Activated CD8-positive, alpha-beta memory T cell treated with anti-CD3 and anti-CD28 coated beads for 24 hours (primary cell): ENCODE data around the gene TMEM252.

Source experiments
- DNase-seq: peaks from one replicate; pipeline ENCODE4 v3.0.0-alpha.2; 2020

TMEM252 gene

GRCh38 chr9:68540712-68541535 lies at the start of gene TMEM252:
TMEM252 (minus strand) TSS chr9:68540883; CDS start chr9:68540814, 69 bp downstream.
- no peak for DNase-seq

GRCh38 chr9:68585034-68585761 lies 44.5 kb upstream of the TMEM252 start:
- no peak for DNase-seq

- DNase-seq: peak; percentile 87
Observed at GRCh38 chr9:68584189-68585033, 43.7 kb upstream of the TMEM252 start.

GRCh38 chr9:68581696-68582095 lies 41.0 kb upstream of the TMEM252 start:
- no peak for DNase-seq

- no peak for DNase-seq
Observed at GRCh38 chr9:68577774-68578591, 37.3 kb upstream of the TMEM252 start.

GRCh38 chr9:68575817-68576216 lies 35.1 kb upstream of the TMEM252 start:
- no peak for DNase-seq

- DNase-seq: no peak
Observed at GRCh38 chr9:68574150-68574549, 33.5 kb upstream of the TMEM252 start.

- DNase-seq: no peak
Observed at GRCh38 chr9:68567565-68567964, 26.9 kb upstream of the TMEM252 start.

GRCh38 chr9:68562461-68562860 lies 21.8 kb upstream of the TMEM252 start:
- no peak for DNase-seq

GRCh38 chr9:68560071-68560844 lies 19.6 kb upstream of the TMEM252 start:
- DNase-seq: peak; percentile 77

- no peak for DNase-seq
Observed at GRCh38 chr9:68558545-68558944, 17.9 kb upstream of the TMEM252 start.

- no peak for DNase-seq
Observed at GRCh38 chr9:68555437-68556150, 14.9 kb upstream of the TMEM252 start.

GRCh38 chr9:68552700-68553476 lies 12.2 kb upstream of the TMEM252 start:
- DNase-seq: no peak

- no peak for DNase-seq
Observed at GRCh38 chr9:68551191-68551590, 10.5 kb upstream of the TMEM252 start.

GRCh38 chr9:68548241-68548640 lies 7.6 kb upstream of the TMEM252 start:
- no peak for DNase-seq

- no peak for DNase-seq
Observed at GRCh38 chr9:68547417-68547816, 6.7 kb upstream of the TMEM252 start.

- no peak for DNase-seq
Observed at GRCh38 chr9:68546596-68547390, 6.1 kb upstream of the TMEM252 start.

- no peak for DNase-seq
Observed at GRCh38 chr9:68545033-68545705, 4.5 kb upstream of the TMEM252 start.

- no peak for DNase-seq
Observed at GRCh38 chr9:68541568-68541967, 885 bp upstream of the TMEM252 start.
